Lower lobe of right lung (tissue), 2 donors: Measurements from ENCODE around the gene SNCB. TPM values are rescaled to one million over a fixed set of nuclear protein-coding genes. Genes with fewer than 3 reads are reported as not detected.
A peak's percentile ranks its signal among the peaks of the same experiment; 100 is the strongest.

Experiments
- ATAC-seq, 2 donors: fragments of 200-7000 bp; cut with Tn5 transposase; one replicate each; pipeline ENCODE4 v1.9.1; 2020 to 2022; ENCODE audit warnings: mild to moderate bottlenecking in 2 of 2, moderate library complexity in 2 of 2
- DNase-seq: peaks from one replicate; pipeline ENCODE4 v3.0.0-alpha.2; 2020
- H3K27ac ChIP-seq: fragments of 200-600 bp; one replicate; pipeline ENCODE4 v1.8.0; 2022
- H3K27me3 ChIP-seq: fragments of 200-600 bp; one replicate; pipeline ENCODE4 v1.8.0; 2022; ENCODE audit warnings: low read depth
- H3K36me3 ChIP-seq: fragments of 200-600 bp; one replicate; pipeline ENCODE4 v1.8.0; 2022; ENCODE audit warnings: mild to moderate bottlenecking
- H3K4me1 ChIP-seq: fragments of 200-600 bp; one replicate; pipeline ENCODE4 v1.8.0; 2022
- H3K4me3 ChIP-seq: fragments of 200-600 bp; one replicate; pipeline ENCODE4 v1.8.0; 2022; ENCODE audit warnings: mild to moderate bottlenecking
- H3K9me3 ChIP-seq: fragments of 200-600 bp; one replicate; pipeline ENCODE4 v1.8.0; 2022
- intact Hi-C: fragments of 100-400 bp; cut with DNase I; formaldehyde crosslinking; loops from one replicate; pipeline ENCODE4 v1.11.0; 2022
- total RNA-seq: library from RNA; stranded (reverse); fragmentation: NEBNext Ultra II Directional; extraction: Animal tissue kit (Norgen Biotek cat#: 25700); gene quantifications from one replicate; pipeline ENCODE4 v1.2.1, GENCODE V29; 2021
- TF ChIP-seq, protein P1 (sequence below): fragments of 200-600 bp; IDR thresholded peaks from one replicate; pipeline ENCODE4 v1.8.0; 2022; ENCODE audit warnings: antibody characterized with exemption, mild to moderate bottlenecking
- donor health status: DM: no; HTN: yes; CAD: no; lungs with severe emphysema.

The SNCB gene
- total RNA-seq, 1 donor from 2014 or later = not detected

DNA sequence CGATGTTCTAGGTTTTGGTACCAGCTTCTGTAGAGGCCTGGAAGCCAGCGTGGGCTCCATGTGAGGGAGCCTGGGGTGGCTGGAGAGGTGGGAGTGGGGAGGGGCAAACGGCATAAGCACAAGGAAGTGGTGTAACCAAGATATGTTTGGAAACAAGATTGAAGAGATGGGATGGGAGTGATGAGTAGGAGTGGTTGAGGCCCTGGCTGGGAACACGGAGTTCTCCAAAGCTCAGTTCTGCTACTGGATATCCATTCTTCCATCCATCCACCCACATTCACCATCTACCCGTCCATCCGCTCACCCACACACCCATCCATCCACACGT is 29.1 kb upstream of the SNCB start:
- ATAC-seq = no peak
- Histone ChIP-seq H3K4me3 (no peak overlapping the region), H3K27me3 (peaks cover 6% of the 10 kb centered on the region), H3K36me3 (peaks cover 29% of the 10 kb centered on the region), H3K27ac (no peak overlapping the region), H3K9me3 (no peaks in the 10 kb centered on the region), H3K4me1 (peaks cover 25% of the 10 kb centered on the region)
- TF ChIP-seq, protein P1, sequence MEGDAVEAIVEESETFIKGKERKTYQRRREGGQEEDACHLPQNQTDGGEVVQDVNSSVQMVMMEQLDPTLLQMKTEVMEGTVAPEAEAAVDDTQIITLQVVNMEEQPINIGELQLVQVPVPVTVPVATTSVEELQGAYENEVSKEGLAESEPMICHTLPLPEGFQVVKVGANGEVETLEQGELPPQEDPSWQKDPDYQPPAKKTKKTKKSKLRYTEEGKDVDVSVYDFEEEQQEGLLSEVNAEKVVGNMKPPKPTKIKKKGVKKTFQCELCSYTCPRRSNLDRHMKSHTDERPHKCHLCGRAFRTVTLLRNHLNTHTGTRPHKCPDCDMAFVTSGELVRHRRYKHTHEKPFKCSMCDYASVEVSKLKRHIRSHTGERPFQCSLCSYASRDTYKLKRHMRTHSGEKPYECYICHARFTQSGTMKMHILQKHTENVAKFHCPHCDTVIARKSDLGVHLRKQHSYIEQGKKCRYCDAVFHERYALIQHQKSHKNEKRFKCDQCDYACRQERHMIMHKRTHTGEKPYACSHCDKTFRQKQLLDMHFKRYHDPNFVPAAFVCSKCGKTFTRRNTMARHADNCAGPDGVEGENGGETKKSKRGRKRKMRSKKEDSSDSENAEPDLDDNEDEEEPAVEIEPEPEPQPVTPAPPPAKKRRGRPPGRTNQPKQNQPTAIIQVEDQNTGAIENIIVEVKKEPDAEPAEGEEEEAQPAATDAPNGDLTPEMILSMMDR = no peak
- intact Hi-C loops = no loop called here
- DNase-seq = no peak

- Histone ChIP-seq H3K36me3 (peaks cover 31% of the 10 kb centered on the region), H3K4me1 (peaks cover 25% of the 10 kb centered on the region), H3K4me3 (peak overlapping the region; percentile 39), H3K9me3 (no peaks in the 10 kb centered on the region), H3K27me3 (peaks cover 3% of the 10 kb centered on the region), H3K27ac (peak overlapping the region; percentile 44)
- ATAC-seq = peak; percentile 56 to 57
- intact Hi-C loops = no loop called here
- DNase-seq = no peak
- TF ChIP-seq, protein P1 = no peak
Measured at GRCh38 chr5:176658817-176659511, 28.6 kb upstream of the SNCB start.

- intact Hi-C loops = no loop called here
- no peak overlapping the region for H3K4me3 ChIP-seq
- ATAC-seq (peak; percentile 81 to 84), DNase-seq (peak; percentile 80)
- H3K36me3 ChIP-seq = peaks cover 39% of the 10 kb centered on the region
- H3K27ac ChIP-seq = no peak overlapping the region
- H3K4me1 ChIP-seq = peaks cover 25% of the 10 kb centered on the region
- TF ChIP-seq, protein P1 = peak; percentile 79
- H3K9me3 ChIP-seq = no peaks in the 10 kb centered on the region
- H3K27me3 ChIP-seq = no peaks in the 10 kb centered on the region
Measured at GRCh38 chr5:176658007-176658599, 27.8 kb upstream of the SNCB start.

- intact Hi-C loops = no loop called here
- Histone ChIP-seq H3K4me3 (no peak overlapping the region), H3K27ac (no peak overlapping the region), H3K27me3 (no peaks in the 10 kb centered on the region), H3K4me1 (peaks cover 25% of the 10 kb centered on the region), H3K9me3 (no peaks in the 10 kb centered on the region), H3K36me3 (peaks cover 44% of the 10 kb centered on the region)
- TF ChIP-seq, protein P1 = no peak
- ATAC-seq (no peak), DNase-seq (no peak)
Measured at GRCh38 chr5:176656467-176656990, 26.2 kb upstream of the SNCB start.

DNA sequence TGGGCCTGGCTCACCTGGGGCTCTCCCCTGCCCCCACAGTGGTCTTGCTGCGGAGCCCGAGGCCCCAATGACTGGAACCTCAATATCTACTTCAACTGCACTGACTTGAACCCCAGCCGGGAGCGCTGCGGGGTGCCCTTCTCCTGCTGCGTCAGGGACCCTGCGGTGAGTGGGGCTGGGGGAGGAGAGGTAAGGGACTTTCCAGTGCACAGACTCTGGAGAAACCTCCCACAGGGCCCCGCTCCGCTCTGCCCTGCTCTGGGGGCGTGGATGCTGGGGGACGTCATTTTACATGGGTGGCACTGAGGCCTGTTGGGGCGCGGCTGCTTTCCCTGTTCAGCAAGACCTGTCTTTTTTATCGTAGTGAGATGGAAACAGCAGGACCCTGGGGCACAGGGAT is 24.5 kb upstream of the SNCB start:
- Histone ChIP-seq H3K4me3 (no peak overlapping the region), H3K27ac (no peak overlapping the region), H3K36me3 (peaks cover 44% of the 10 kb centered on the region), H3K27me3 (no peaks in the 10 kb centered on the region), H3K4me1 (peaks cover 15% of the 10 kb centered on the region), H3K9me3 (no peaks in the 10 kb centered on the region)
- ATAC-seq (no peak), DNase-seq (no peak)
- intact Hi-C loops = no loop called here
- TF ChIP-seq, protein P1 = no peak
